HCT116 (cell line): ENCODE results near the gene ITIH6. TPM values are rescaled to one million over a fixed set of nuclear protein-coding genes. Genes with fewer than 3 reads are reported as not detected.

ENCODE experiments used
- ATAC-seq: fragments of 200-7000 bp; cut with Tn5 transposase; 2 replicates; pipeline ENCODE4 v1.9.1; 2020; ENCODE audit warnings: mild to moderate bottlenecking, moderate library complexity
- BruUV-seq: library from RNA; stranded (reverse); fragments of 400-500 nt; replicated peaks from 2 replicates; lab custom pipeline; 2021; lab: Mats Ljungman, UMichigan
- CTCF ChIA-PET: fragments of 300-600 bp; sonication (Branson Sonifier 250); formaldehyde crosslinking; loops from one replicate; lab custom pipeline; 2021; ENCODE audit warnings: antibody characterized with exemption; lab: Charles Lee
- POLR2A ChIA-PET: fragments of 300-600, 350-600 bp; sonication (Branson Sonifier 250); formaldehyde crosslinking; loops from one replicate; lab custom pipeline; 2021; ENCODE audit warnings: antibody characterized with exemption; lab: Charles Lee
- RAD21 ChIA-PET, 2 experiments: fragments of 300-600 bp; sonication (Branson Sonifier 250); formaldehyde crosslinking; loops; one replicate each; lab custom pipeline; 2023; ENCODE audit warnings: low total read pairs in 2 of 2; ENCODE audit not compliant: uncharacterized antibody in 2 of 2, unreplicated experiment in 2 of 2, low non-redundant PET in 1 of 2; lab: Charles Lee
- DNase-seq: peaks from one replicate; pipeline ENCODE4 v3.0.0-alpha.2; 2010; ENCODE audit warnings: low read depth, low spot score
- H2AFZ ChIP-seq: fragments of 200-600 bp; shearing (Covaris generic), sonication (generic); 2 replicates; pipeline ENCODE4 v1.6.1; 2017; ENCODE audit warnings: low read depth, mixed run types, mixed read lengths, antibody characterized with exemption, low read length; ENCODE audit not compliant: poor library complexity, severe bottlenecking
- H3K27ac ChIP-seq: 2 replicates; pipeline ENCODE4 v1.5.1; 2012; ENCODE audit warnings: low read depth, low read length
- H3K27me3 ChIP-seq: fragments of 200-600 bp; sonication (generic); 2 replicates; pipeline ENCODE4 v1.6.1; 2016; ENCODE audit warnings: mixed run types, low read length, mixed read lengths; ENCODE audit not compliant: insufficient read depth
- H3K36me3 ChIP-seq, 2 experiments: fragments of 200-500 bp in 1 of 2; fragments of 200-600 bp in 1 of 2; sonication (Bioruptor generic) in 1 of 2; sonication (generic) in 1 of 2; 2 replicates each; pipeline versions ENCODE4 v1.5.1 to v1.6.1; 2014 to 2016; ENCODE audit warnings: low read length in 2 of 2, inconsistent platforms in 1 of 2, mixed read lengths in 1 of 2, mixed run types in 1 of 2; ENCODE audit not compliant: insufficient read depth in 2 of 2, control insufficient read depth in 1 of 2
- H3K4me1 ChIP-seq, 2 experiments: fragments of 200-600 bp in 1 of 2; sonication (generic) in 1 of 2; 2 replicates each; pipeline versions ENCODE4 v1.5.1 to v1.6.1; 2012 to 2017; ENCODE audit warnings: low read length in 2 of 2, inconsistent platforms in 1 of 2, mild to moderate bottlenecking in 1 of 2, mixed read lengths in 1 of 2, mixed run types in 1 of 2, moderate library complexity in 1 of 2; ENCODE audit not compliant: insufficient read depth in 2 of 2, control insufficient read depth in 1 of 2
- H3K4me2 ChIP-seq: fragments of 200-600 bp; sonication (generic); 2 replicates; pipeline ENCODE4 v1.6.1; 2017; ENCODE audit warnings: mixed run types, low read length, mixed read lengths
- H3K4me3 ChIP-seq, 2 experiments: fragments of 200-600 bp in 1 of 2; sonication (generic) in 1 of 2; replicated peaks in 1 of 2; 2 replicates each; pipeline ENCODE4 v1.5.1; 2011 to 2016; ENCODE audit warnings: low read length in 2 of 2, control low read depth in 1 of 2, low read depth in 1 of 2, mild to moderate bottlenecking in 1 of 2, mixed read lengths in 1 of 2, mixed run types in 1 of 2
- H3K79me2 ChIP-seq: fragments of 200-600 bp; sonication (generic); 2 replicates; pipeline ENCODE4 v1.6.1; 2017; ENCODE audit warnings: mild to moderate bottlenecking, mixed run types, low read length, moderate library complexity, mixed read lengths; ENCODE audit not compliant: insufficient read depth
- H3K9ac ChIP-seq: fragments of 200-600 bp; sonication (generic); 2 replicates; pipeline ENCODE4 v1.6.1; 2016; ENCODE audit warnings: low read length, mixed read lengths
- H3K9me2 ChIP-seq: fragments of 200-600 bp; sonication (generic), shearing (Covaris generic); 2 replicates; pipeline ENCODE4 v1.6.1; 2017; ENCODE audit warnings: mixed run types, mild to moderate bottlenecking, moderate library complexity; ENCODE audit not compliant: insufficient read depth
- H3K9me3 ChIP-seq, 2 experiments: fragments of 200-500 bp in 1 of 2; fragments of 200-600 bp in 1 of 2; sonication (Bioruptor generic) in 1 of 2; sonication (generic) in 1 of 2; 2 replicates each; pipeline ENCODE4 v1.6.1; 2014 to 2017; ENCODE audit warnings: low read length in 2 of 2, mixed read lengths in 2 of 2, inconsistent platforms in 1 of 2, low read depth in 1 of 2, mild to moderate bottlenecking in 1 of 2, mixed run types in 1 of 2, moderate library complexity in 1 of 2; ENCODE audit not compliant: control insufficient read depth in 1 of 2, insufficient read depth in 1 of 2
- H4K20me1 ChIP-seq: fragments of 200-600 bp; sonication (generic), shearing (Covaris generic); 2 replicates; pipeline ENCODE4 v1.6.1; 2017; ENCODE audit warnings: mixed run types, mild to moderate bottlenecking, moderate library complexity; ENCODE audit not compliant: insufficient read depth
- EGR1 ChIP-seq: IDR thresholded peaks from 2 replicates; pipeline ENCODE4 v1.6.1; 2012; ENCODE audit warnings: low read depth
- POLR2A ChIP-seq: IDR thresholded peaks from 2 replicates; pipeline ENCODE4 v1.7.0; 2011; ENCODE audit warnings: borderline replicate concordance; ENCODE audit not compliant: insufficient read depth, insufficient read length; ENCODE audit errors: extremely low read depth
- POLR2AphosphoS5 ChIP-seq: IDR thresholded peaks from 2 replicates; pipeline ENCODE4 v1.6.1; 2011; ENCODE audit warnings: mild to moderate bottlenecking, low read depth, low read length, moderate library complexity
- RAD21 ChIP-seq: IDR thresholded peaks from 2 replicates; pipeline ENCODE4 v1.6.1; 2012; ENCODE audit warnings: low read depth, mild to moderate bottlenecking
- REST ChIP-seq: IDR thresholded peaks from 2 replicates; pipeline ENCODE4 v1.6.1; 2012; ENCODE audit warnings: low read depth
- SRF ChIP-seq: IDR thresholded peaks from 2 replicates; pipeline ENCODE4 v1.6.1; 2012; ENCODE audit warnings: low read depth
- TCF7L2 ChIP-seq: IDR thresholded peaks from 2 replicates; pipeline ENCODE4 v1.7.0; 2011; ENCODE audit warnings: borderline replicate concordance, inconsistent platforms; ENCODE audit not compliant: insufficient read depth, insufficient read length; ENCODE audit errors: extremely low read depth
- ZFX ChIP-seq: fragments of 450-650 bp; IDR thresholded peaks from 2 replicates; pipeline ENCODE4 v1.6.1; 2017
- intact Hi-C: fragments of 100-400 bp; cut with micrococcal nuclease; formaldehyde crosslinking; loops from 2 replicates; pipeline ENCODE4 v1.10.0; 2022
- total RNA-seq: library from RNA; stranded (reverse); gene quantifications from one replicate; pipeline ENCODE4 v1.2.1, GENCODE V29; 2021; ENCODE audit not compliant: unreplicated experiment

ITIH6 gene
- total RNA-seq, 1 experiment from 2014 or later, result not detected

GRCh38 chrX:54748626-54749025 is 49.4 kb downstream of the ITIH6 start:
- Histone ChIP-seq H4K20me1 (no peaks in the 10 kb centered on the region), H3K9me2 (no peaks in the 10 kb centered on the region), H3K27ac (no peak overlapping the region), H3K9me3 (no peaks in the 10 kb centered on the region), H3K4me3 (no peak overlapping the region), H3K4me1 (no peaks in the 10 kb centered on the region), H2AFZ (no peak overlapping the region), H3K9ac (no peak overlapping the region), H3K79me2 (no peaks in the 10 kb centered on the region), H3K4me2 (no peak overlapping the region), H3K27me3 (no peaks in the 10 kb centered on the region), H3K36me3 (no peaks in the 10 kb centered on the region)
- RAD21 ChIA-PET, result no interaction called here
- no peak for ATAC-seq
- intact Hi-C loops, result no loop called here
- POLR2A ChIA-PET, result no interaction called here
- BruUV-seq, result no TSS peak
- no peak for TF ChIP-seq POLR2AphosphoS5
- TF ChIP-seq EGR1, result no peak
- no peak for TF ChIP-seq SRF
- no peak for TF ChIP-seq REST
- no peak for TF ChIP-seq TCF7L2
- no peak for TF ChIP-seq POLR2A
- TF ChIP-seq ZFX, result no peak
- no peak for TF ChIP-seq RAD21
- DNase-seq, result no peak
- CTCF ChIA-PET, result no interaction called here
